ENCODE results near the gene SBF2.
"Not testable (repeated sequence)": the region's sequence is repeated elsewhere in the genome, so short reads cannot be mapped to it uniquely, and the experiment has no call there.

The SBF2 gene

GRCh38 chr11:10257478-10257877 is 36.5 kb downstream of the SBF2 start:
- no peak overlapping the region for H3K27ac ChIP-seq
- no peak for TF ChIP-seq CTCF (conservative IDR thresholded peaks at IDR 0.05; ENCODE audit: low read depth)
- DNase-seq (ENCODE audit: low spot score), result no peak
- CTCF ChIA-PET, result no interaction called here
- POLR2A ChIA-PET (ENCODE audit: low non-redundant PET), result no interaction called here

GRCh38 chr11:10255388-10256125 is 38.5 kb downstream of the SBF2 start:
- H3K27ac ChIP-seq, result no peak overlapping the region
- DNase-seq (ENCODE audit: low spot score), result no peak
- no peak for TF ChIP-seq CTCF (conservative IDR thresholded peaks at IDR 0.05; ENCODE audit: low read depth)
- CTCF ChIA-PET, result interaction anchor here (0.5 kb wide), 1 partner anchor 69 kb away, joined by 3 read pairs; no protein-coding TSS in a partner anchor
- POLR2A ChIA-PET (ENCODE audit: low non-redundant PET), result no interaction called here

- H3K27ac ChIP-seq; CTCF ChIA-PET; DNase-seq (ENCODE audit: low spot score): not testable (repeated sequence)
- POLR2A ChIA-PET (ENCODE audit: low non-redundant PET), result interaction anchor here (0.6 kb wide), 1 partner anchor 447 kb away, joined by 3 read pairs; no protein-coding TSS in a partner anchor
These were observed 44.4 kb downstream of the SBF2 start for GRCh38 chr11:10249448-10250131.

- no peak overlapping the region for H3K27ac ChIP-seq
- DNase-seq (ENCODE audit: low spot score), result no peak
- no peak for TF ChIP-seq CTCF (conservative IDR thresholded peaks at IDR 0.05; ENCODE audit: low read depth)
- POLR2A ChIA-PET (ENCODE audit: low non-redundant PET), result no interaction called here
- CTCF ChIA-PET, result no interaction called here
These were observed 47.0 kb downstream of the SBF2 start for GRCh38 chr11:10247011-10247410.

GRCh38 chr11:10243896-10244575 is 50.0 kb downstream of the SBF2 start:
- no peak for TF ChIP-seq CTCF (conservative IDR thresholded peaks at IDR 0.05; ENCODE audit: low read depth)
- DNase-seq (ENCODE audit: low spot score), result no peak
- no peak overlapping the region for H3K27ac ChIP-seq
- POLR2A ChIA-PET (ENCODE audit: low non-redundant PET), result no interaction called here
- CTCF ChIA-PET, result interaction anchor here (0.6 kb wide), 1 partner anchor 92 kb away, joined by 4 read pairs; no protein-coding TSS in a partner anchor

- ChIA-PET CTCF (no interaction called here), POLR2A (ENCODE audit: low non-redundant PET) (no interaction called here)
- TF ChIP-seq CTCF (conservative IDR thresholded peaks at IDR 0.05; ENCODE audit: low read depth), result no peak
- no peak overlapping the region for H3K27ac ChIP-seq
- DNase-seq (ENCODE audit: low spot score), result no peak
These were observed 57.2 kb downstream of the SBF2 start for GRCh38 chr11:10236840-10237239.
